GM12878 (cell line): ENCODE measurements around the gene COG4. TPM values are rescaled to one million over a fixed set of nuclear protein-coding genes. Genes with fewer than 3 reads are reported as not detected.

Experiments
- ATAC-seq: fragments of 200-7000 bp; cut with Tn5 transposase; 3 replicates; pipeline ENCODE4 v1.9.1; 2020; ENCODE audit warnings: mild to moderate bottlenecking, moderate library complexity
- BruUV-seq: library from RNA; stranded (reverse); fragments of 400-500 nt; replicated peaks from 2 replicates; lab custom pipeline; 2021; lab: Mats Ljungman, UMichigan
- CTCF ChIA-PET: fragments of 300-600 bp; sonication (Branson Sonifier 250); formaldehyde crosslinking; extraction: SDS; loops from one replicate; lab custom pipeline; 2021; ENCODE audit warnings: inconsistent platforms; lab: Yijun Ruan, JAX
- POLR2A ChIA-PET: fragments of 350-600 bp; formaldehyde crosslinking; extraction: SDS; loops from one replicate; lab custom pipeline; 2021; ENCODE audit warnings: inconsistent platforms; lab: Charles Lee
- RAD21 ChIA-PET: fragments of 300-600 bp; sonication (Branson Sonifier 250); formaldehyde crosslinking; loops from one replicate; lab custom pipeline; 2023; ENCODE audit warnings: antibody characterized with exemption; ENCODE audit not compliant: unreplicated experiment; lab: Charles Lee
- SMC1A ChIA-PET: fragments of 300-600 bp; sonication (Branson Sonifier 250); formaldehyde crosslinking; loops from one replicate; lab custom pipeline; 2023; ENCODE audit not compliant: unreplicated experiment, uncharacterized antibody; lab: Charles Lee
- DNase-seq: peaks from one replicate; pipeline ENCODE4 v3.0.0-alpha.2; 2011; ENCODE audit warnings: low read depth, low spot score
- FAIRE-seq: peaks from 3 replicates; lab custom pipeline; 2011; peaks lifted over from hg19 to GRCh38; lab: Jason Lieb, UNC
- H2AFZ ChIP-seq: 2 replicates; pipeline ENCODE4 v1.6.0; 2011; ENCODE audit warnings: low read depth, low read length, control low read depth; ENCODE audit not compliant: control insufficient read depth
- H3K27ac ChIP-seq: 2 replicates; pipeline ENCODE4 v1.5.1; 2011; ENCODE audit warnings: control low read depth; ENCODE audit not compliant: control insufficient read depth, insufficient read depth
- H3K27me3 ChIP-seq, 2 experiments: replicated peaks in 1 of 2; 2 replicates each; pipeline versions ENCODE4 v1.6.0 to v1.6.1; 2011; ENCODE audit warnings: low read length in 1 of 2; ENCODE audit not compliant: control insufficient read depth in 2 of 2, insufficient read depth in 2 of 2
- H3K36me3 ChIP-seq, 2 experiments: 2 replicates each; pipeline ENCODE4 v1.5.1; 2011; ENCODE audit warnings: low read length in 1 of 2; ENCODE audit not compliant: control insufficient read depth in 2 of 2, insufficient read depth in 2 of 2
- H3K4me1 ChIP-seq: 2 replicates; pipeline ENCODE4 v1.6.1; 2011; ENCODE audit warnings: mild to moderate bottlenecking, low read length, moderate library complexity, mixed read lengths; ENCODE audit not compliant: control insufficient read depth, insufficient read depth
- H3K4me2 ChIP-seq: 2 replicates; pipeline ENCODE4 v1.6.0; 2011; ENCODE audit warnings: control low read depth; ENCODE audit not compliant: control insufficient read depth, insufficient read depth
- H3K4me3 ChIP-seq: fragments of 200-600 bp; sonication (generic); 2 replicates; pipeline ENCODE4 v1.5.1; 2016
- H3K79me2 ChIP-seq: 2 replicates; pipeline ENCODE4 v1.6.0; 2011; ENCODE audit warnings: low read length; ENCODE audit not compliant: control insufficient read depth, insufficient read depth
- H3K9ac ChIP-seq: 2 replicates; pipeline ENCODE4 v1.8.0; 2011; ENCODE audit warnings: low read length, control low read depth, mixed read lengths; ENCODE audit not compliant: control insufficient read depth, insufficient read depth
- H3K9me3 ChIP-seq: replicated peaks from 3 replicates; pipeline ENCODE4 v1.5.1; 2011; ENCODE audit warnings: mild to moderate bottlenecking, low read length; ENCODE audit not compliant: control insufficient read depth, insufficient read depth
- H4K20me1 ChIP-seq: 2 replicates; pipeline ENCODE4 v1.6.0; 2011; ENCODE audit not compliant: control insufficient read depth, insufficient read depth
- BCL3 ChIP-seq: IDR thresholded peaks from 2 replicates; pipeline ENCODE4 v1.6.1; 2011; ENCODE audit warnings: borderline replicate concordance, low read depth, mild to moderate bottlenecking, moderate library complexity, low read length; ENCODE audit not compliant: insufficient read depth, poor library complexity, severe bottlenecking
- ETV6 ChIP-seq, 2 experiments: fragments of 450-650 bp in 1 of 2; IDR thresholded peaks in 1 of 2; conservative IDR thresholded peaks in 1 of 2; 2 replicates each; pipeline ENCODE4 v1.6.1; 2014; ENCODE audit warnings: antibody characterized with exemption in 1 of 2, borderline replicate concordance in 1 of 2, low read depth in 1 of 2, mild to moderate bottlenecking in 1 of 2, moderate library complexity in 1 of 2
- HDGF ChIP-seq: fragments of 450-650 bp; IDR thresholded peaks from 2 replicates; pipeline ENCODE4 v1.6.1; 2016; ENCODE audit warnings: antibody characterized with exemption
- IKZF2 ChIP-seq, 2 experiments: fragments of 450-650 bp; IDR thresholded peaks; 2 replicates each; pipeline ENCODE4 v1.6.1; 2017; ENCODE audit warnings: mild to moderate bottlenecking in 2 of 2, moderate library complexity in 2 of 2
- MAX ChIP-seq: IDR thresholded peaks from 2 replicates; pipeline ENCODE4 v1.6.1; 2012; ENCODE audit warnings: low read depth, low read length, improper control_type of control experiment
- NFYA ChIP-seq: IDR thresholded peaks from 2 replicates; pipeline ENCODE4 v1.6.1; 2011; ENCODE audit warnings: low read depth, mild to moderate bottlenecking, low read length, improper control_type of control experiment, borderline replicate concordance
- NR2C1 ChIP-seq: fragments of 450-650 bp; IDR thresholded peaks from 2 replicates; pipeline ENCODE4 v1.6.1; 2017; ENCODE audit warnings: antibody characterized with exemption, mild to moderate bottlenecking, moderate library complexity
- SMAD1 ChIP-seq: fragments of 450-650 bp; IDR thresholded peaks from 2 replicates; pipeline ENCODE4 v1.6.1; 2018; ENCODE audit warnings: mild to moderate bottlenecking, low read depth; ENCODE audit not compliant: partially characterized antibody
- TARDBP ChIP-seq: IDR thresholded peaks from 2 replicates; pipeline ENCODE4 v1.6.1; 2016; ENCODE audit warnings: borderline replicate concordance
- WGBS: methylation state at CpG from one replicate; pipeline ENCODE4 v1.1.6; 2016; ENCODE audit warnings: low lambda C conversion rate; ENCODE audit not compliant: insufficient replicate concordance, insufficient coverage; ENCODE audit errors: missing lambda C conversion rate; 5-methylcytosine and 5-hydroxymethylcytosine counted together
- in situ Hi-C: fragments of 300-500 bp; cut with MboI; formaldehyde crosslinking; loops from 9 replicates; pipeline ENCODE4 v1.14.3; 2018; ENCODE audit warnings: mixed read lengths
- intact Hi-C: fragments of 100-400 bp; cut with micrococcal nuclease; formaldehyde crosslinking; loops from one replicate; pipeline ENCODE4 v1.14.2; 2022; ENCODE audit not compliant: unreplicated experiment
- polyA plus RNA-seq, 11 experiments: library from polyadenylated mRNA; depleted of rRNA in 4 of 11; unstranded in 6 of 11; stranded (reverse) in 5 of 11; fragments of >200 nt; fragmentation: Nextera tagmentation in 4 of 11; fragmentation: Illumina TruSeq in 1 of 11; extraction: Ambion mirVana in 4 of 11; extraction: Trizol in 1 of 11; gene quantifications; 1 replicate in 1 of 11; 2 replicates in 10 of 11; pipeline versions ENCODE4 v1.2.1 to v1.2.3, GENCODE V29; 2011 to 2016; ENCODE audit warnings: inconsistent platforms in 2 of 11, missing spikeins in 2 of 11, low read depth in 1 of 11
- total RNA-seq, 4 experiments: library from RNA; depleted of rRNA in 3 of 4; stranded (reverse); fragments of >200 nt in 3 of 4; fragmentation: Illumina TruSeq in 1 of 4; extraction: Trizol in 1 of 4; gene quantifications; 2 replicates each; pipeline versions ENCODE4 v1.2.1 to v1.2.3, GENCODE V29; 2013 to 2021
- TF ChIP-seq, protein P1 (sequence below): fragments of 450-650 bp; formaldehyde crosslinking; IDR thresholded peaks from 2 replicates; pipeline ENCODE4 v1.4.0; 2022; ENCODE audit warnings: mild to moderate bottlenecking, moderate library complexity

Gene COG4
- total and polyA plus RNA-seq, 10 of the 15 experiments (the other 5 are each of a cell fraction or from before 2014, with no cell fraction given) = 7.0 to 57.7 (median 33.0) TPM

GRCh38 chr16:70572050-70572925, 48.9 kb upstream of the COG4 start:
- H3K9ac ChIP-seq = no peak overlapping the region
- no peak overlapping the region for H3K4me3 ChIP-seq
- in situ Hi-C loops = no loop called here
- ChIA-PET POLR2A (interaction anchor here (0.6 kb wide), 1 partner anchor 13 kb away, joined by 7 read pairs; no protein-coding TSS in a partner anchor), CTCF (no interaction called here), SMC1A (interaction anchor here (1.3 kb wide), 1 partner anchor 11 kb away, joined by 3 read pairs; no protein-coding TSS in a partner anchor), RAD21 (no interaction called here)
- DNase-seq = no peak
- no peaks in the 10 kb centered on the region for H3K9me3 ChIP-seq
- H3K79me2 ChIP-seq = no peaks in the 10 kb centered on the region
- no peak for FAIRE-seq
- H2AFZ ChIP-seq = no peak overlapping the region
- BruUV-seq = no TSS peak
- no peaks in the 10 kb centered on the region for H3K27me3 ChIP-seq
- no peak for ATAC-seq
- WGBS = 84% methylated on average over 5 of the region's 5 CpGs
- H4K20me1 ChIP-seq = no peaks in the 10 kb centered on the region; the same call in 1 of the 2 replicates
- no peak overlapping the region for H3K4me2 ChIP-seq
- H3K4me1 ChIP-seq = peaks cover 13% of the 10 kb centered on the region
- no peak overlapping the region for H3K27ac ChIP-seq
- H3K36me3 ChIP-seq = peaks cover 44 to 56% of the 10 kb centered on the region in 2 experiments
- intact Hi-C loops = no loop called here
- TF ChIP-seq HDGF (no peak), NR2C1 (no peak), TARDBP (no peak), IKZF2 (IDR thresholded peaks at IDR 0.05) (no peak), NFYA (no peak)

DNA sequence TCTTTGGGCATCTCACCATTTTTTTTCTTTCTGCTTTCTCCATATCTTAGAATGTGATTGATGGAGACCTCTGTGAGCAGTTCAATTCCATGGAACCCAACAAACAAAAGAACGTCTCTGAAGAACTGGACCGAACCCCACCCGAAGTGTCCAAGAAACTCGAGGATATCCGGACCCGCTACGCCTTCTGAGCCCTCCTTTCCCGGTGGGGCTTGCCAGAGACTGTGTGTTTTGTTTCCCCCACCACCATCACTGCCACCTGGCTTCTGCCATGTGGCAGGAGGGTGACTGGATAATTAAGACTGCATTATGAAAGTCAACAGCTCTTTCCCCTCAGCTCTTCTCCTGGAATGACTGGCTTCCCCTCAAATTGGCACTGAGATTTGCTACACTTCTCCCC, 48.3 kb upstream of the COG4 start:
- WGBS = 97% methylated on average over 8 of the region's 8 CpGs
- peaks cover 49 to 62% of the 10 kb centered on the region in 2 experiments for H3K36me3 ChIP-seq
- H3K4me2 ChIP-seq = no peak overlapping the region
- SMC1A ChIA-PET = interaction anchor here (1.3 kb wide), 1 partner anchor 10 kb away, joined by 3 read pairs; no protein-coding TSS in a partner anchor
- intact Hi-C loops = no loop called here
- H3K9me3 ChIP-seq = no peaks in the 10 kb centered on the region
- H3K27me3 ChIP-seq = no peaks in the 10 kb centered on the region
- BruUV-seq = TSS peak; percentile 32
- H4K20me1 ChIP-seq = no peaks in the 10 kb centered on the region; the same call in 1 of the 2 replicates
- no peak overlapping the region for H3K27ac ChIP-seq
- no peak overlapping the region for H2AFZ ChIP-seq
- H3K9ac ChIP-seq = no peak overlapping the region
- POLR2A ChIA-PET = interaction anchor here (0.6 kb wide), 1 partner anchor 12 kb away, joined by 7 read pairs; no protein-coding TSS in a partner anchor
- no peaks in the 10 kb centered on the region for H3K79me2 ChIP-seq
- in situ Hi-C loops = no loop called here
- no peak overlapping the region for H3K4me3 ChIP-seq
- peaks cover 10% of the 10 kb centered on the region for H3K4me1 ChIP-seq
- FAIRE-seq (no peak), ATAC-seq (no peak), DNase-seq (no peak)
- CTCF ChIA-PET = no interaction called here
- RAD21 ChIA-PET = no interaction called here
- TF ChIP-seq MAX (no peak), BCL3 (no peak), ETV6 (conservative IDR thresholded peaks at IDR 0.05 in 1 of 2, IDR thresholded peaks at IDR 0.05 in 1 of 2; ENCODE audit: borderline replicate concordance in 1 of 2, low read depth in 1 of 2) (no peak), SMAD1 (no peak)
- TF ChIP-seq, protein P1, sequence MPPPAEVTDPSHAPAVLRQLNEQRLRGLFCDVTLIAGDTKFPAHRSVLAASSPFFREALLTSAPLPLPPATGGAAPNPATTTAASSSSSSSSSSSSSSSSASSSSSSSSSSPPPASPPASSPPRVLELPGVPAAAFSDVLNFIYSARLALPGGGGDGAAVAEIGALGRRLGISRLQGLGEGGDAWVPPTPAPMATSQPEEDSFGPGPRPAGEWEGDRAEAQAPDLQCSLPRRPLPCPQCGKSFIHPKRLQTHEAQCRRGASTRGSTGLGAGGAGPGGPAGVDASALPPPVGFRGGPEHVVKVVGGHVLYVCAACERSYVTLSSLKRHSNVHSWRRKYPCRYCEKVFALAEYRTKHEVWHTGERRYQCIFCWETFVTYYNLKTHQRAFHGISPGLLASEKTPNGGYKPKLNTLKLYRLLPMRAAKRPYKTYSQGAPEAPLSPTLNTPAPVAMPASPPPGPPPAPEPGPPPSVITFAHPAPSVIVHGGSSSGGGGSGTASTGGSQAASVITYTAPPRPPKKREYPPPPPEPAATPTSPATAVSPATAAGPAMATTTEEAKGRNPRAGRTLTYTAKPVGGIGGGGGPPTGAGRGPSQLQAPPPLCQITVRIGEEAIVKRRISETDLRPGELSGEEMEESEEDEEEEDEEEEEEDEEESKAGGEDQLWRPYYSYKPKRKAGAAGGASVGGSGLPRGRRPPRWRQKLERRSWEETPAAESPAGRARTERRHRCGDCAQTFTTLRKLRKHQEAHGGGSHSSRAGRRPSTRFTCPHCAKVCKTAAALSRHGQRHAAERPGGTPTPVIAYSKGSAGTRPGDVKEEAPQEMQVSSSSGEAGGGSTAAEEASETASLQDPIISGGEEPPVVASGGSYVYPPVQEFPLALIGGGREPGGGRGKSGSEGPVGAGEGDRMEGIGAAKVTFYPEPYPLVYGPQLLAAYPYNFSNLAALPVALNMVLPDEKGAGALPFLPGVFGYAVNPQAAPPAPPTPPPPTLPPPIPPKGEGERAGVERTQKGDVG (CRISPR knock-in tag) = no peak
